VCaP (cell line): ENCODE data around the gene DDX17.

ENCODE experiments used
- H3K27ac ChIP-seq: fragments of 450-650 bp; 2 replicates; pipeline ENCODE4 v1.5.1; 2017
- TF ChIP-seq, protein P1 (sequence below): fragments of 450-650 bp; conservative IDR thresholded peaks from 2 replicates; pipeline ENCODE4 v1.5.1; 2017; ENCODE audit warnings: mild to moderate bottlenecking, moderate library complexity

The DDX17 gene

DNA sequence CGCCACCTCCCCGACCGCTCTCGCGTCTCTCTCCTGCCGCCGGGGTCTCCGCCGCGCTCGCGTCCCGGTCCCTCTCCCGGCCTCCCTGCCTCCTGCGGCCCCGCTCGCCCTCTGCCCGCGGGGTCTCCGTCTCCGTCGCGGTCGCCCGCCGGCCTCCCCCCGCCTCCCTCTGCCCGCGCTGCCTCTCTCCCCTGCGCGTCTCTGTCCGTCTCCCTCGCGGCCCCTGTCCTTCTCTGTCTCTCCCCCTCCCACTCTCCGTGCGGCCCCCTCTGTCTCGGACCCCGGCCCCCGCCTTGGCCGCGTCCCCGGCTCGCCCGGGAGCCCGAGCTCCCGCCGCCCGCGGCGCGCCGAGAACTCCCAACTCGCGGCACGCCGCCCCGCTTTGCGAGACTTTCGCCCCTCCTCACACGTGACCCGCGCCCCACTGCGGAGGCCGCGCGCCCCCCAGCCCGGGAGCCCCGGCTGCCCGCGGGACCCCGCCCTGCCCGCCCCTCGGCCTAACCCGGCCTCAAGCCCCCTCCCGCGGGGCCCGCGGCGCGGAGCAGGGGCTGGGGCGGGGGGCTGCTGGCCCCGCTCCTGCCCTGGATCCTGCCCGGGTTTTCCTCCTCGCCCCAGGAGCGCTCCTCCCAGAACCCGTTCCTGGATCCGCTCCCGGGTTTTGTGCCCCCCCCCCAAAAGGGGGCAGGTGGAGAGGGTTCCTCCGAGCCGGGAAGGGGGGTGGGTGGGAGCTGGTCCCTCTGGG, 50.4 kb downstream of the DDX17 start:
- no peak overlapping the region; the same call in 1 of the 2 replicates for H3K27ac ChIP-seq
- TF ChIP-seq, protein P1, sequence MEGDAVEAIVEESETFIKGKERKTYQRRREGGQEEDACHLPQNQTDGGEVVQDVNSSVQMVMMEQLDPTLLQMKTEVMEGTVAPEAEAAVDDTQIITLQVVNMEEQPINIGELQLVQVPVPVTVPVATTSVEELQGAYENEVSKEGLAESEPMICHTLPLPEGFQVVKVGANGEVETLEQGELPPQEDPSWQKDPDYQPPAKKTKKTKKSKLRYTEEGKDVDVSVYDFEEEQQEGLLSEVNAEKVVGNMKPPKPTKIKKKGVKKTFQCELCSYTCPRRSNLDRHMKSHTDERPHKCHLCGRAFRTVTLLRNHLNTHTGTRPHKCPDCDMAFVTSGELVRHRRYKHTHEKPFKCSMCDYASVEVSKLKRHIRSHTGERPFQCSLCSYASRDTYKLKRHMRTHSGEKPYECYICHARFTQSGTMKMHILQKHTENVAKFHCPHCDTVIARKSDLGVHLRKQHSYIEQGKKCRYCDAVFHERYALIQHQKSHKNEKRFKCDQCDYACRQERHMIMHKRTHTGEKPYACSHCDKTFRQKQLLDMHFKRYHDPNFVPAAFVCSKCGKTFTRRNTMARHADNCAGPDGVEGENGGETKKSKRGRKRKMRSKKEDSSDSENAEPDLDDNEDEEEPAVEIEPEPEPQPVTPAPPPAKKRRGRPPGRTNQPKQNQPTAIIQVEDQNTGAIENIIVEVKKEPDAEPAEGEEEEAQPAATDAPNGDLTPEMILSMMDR, result no peak

DNA sequence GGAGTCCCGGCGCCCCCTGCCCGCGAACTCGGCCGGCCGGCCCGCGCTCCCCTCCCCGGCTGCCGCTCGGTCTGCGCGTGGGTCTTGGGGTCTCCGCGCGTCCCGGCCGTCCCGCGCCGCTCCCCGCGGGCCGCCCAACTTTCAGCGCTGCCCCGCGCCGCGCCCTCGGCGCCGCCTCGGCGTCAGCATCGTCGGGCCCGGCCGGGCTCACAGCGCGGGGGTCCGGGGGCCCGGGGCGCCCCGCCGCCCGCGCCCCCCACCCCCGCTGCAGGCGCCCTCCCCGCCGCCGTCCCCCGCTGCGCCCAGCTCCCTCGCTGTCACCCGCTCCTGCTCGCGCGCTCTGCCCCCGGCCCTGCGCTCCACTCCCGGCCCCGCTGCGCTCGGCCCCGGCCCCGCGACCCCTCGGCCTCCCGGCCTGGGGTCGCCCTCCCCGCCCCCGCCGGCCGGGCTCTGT, 51.0 kb downstream of the DDX17 start, which contains the start of gene KCNJ4:
Gene KCNJ4 (minus strand): TSS at position 124 of the 454 bp plus-strand sequence. CDS start 27,067 bp downstream, outside the sequence.
- TF ChIP-seq, protein P1, result no peak
- H3K27ac ChIP-seq, result no peak within 1 kb of the TSS; the same call in 1 of the 2 replicates

DNA sequence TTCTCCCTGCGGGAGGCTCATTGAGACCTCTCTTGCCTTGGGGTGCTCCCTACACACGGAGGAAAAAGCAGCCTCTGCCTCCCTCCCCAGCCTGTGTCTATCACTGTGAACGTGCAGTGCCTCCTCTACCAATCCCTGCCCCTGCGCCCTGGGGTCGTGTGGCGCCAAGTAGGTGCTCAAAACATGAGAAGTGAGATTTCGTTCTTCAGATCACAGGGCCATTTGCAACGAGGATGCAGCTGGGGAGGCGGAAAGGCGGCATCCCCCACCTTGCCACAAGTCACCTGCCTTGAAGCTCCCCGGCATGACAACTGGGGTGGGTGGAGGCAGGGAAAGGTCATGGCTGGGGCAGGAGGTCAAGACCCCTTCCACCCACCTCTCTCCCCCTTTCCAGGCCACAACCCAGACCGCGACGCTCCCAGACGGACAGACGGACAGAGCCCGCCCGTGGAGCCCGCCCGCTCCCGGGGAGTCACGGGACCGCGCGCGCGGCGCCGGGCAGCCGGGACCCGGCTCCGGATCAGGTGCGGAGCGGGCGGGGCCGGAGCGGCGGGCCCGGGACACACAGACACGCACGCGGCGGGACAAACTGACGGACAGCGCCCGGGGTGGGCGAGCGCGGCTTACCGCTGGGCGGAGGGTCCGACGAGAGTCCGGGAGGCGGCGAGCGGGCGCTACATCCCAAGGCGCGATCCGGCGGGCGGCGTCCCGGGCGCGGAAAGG, 51.6 kb downstream of the DDX17 start:
- TF ChIP-seq, protein P1, result no peak
- no peak overlapping the region for H3K27ac ChIP-seq

DNA sequence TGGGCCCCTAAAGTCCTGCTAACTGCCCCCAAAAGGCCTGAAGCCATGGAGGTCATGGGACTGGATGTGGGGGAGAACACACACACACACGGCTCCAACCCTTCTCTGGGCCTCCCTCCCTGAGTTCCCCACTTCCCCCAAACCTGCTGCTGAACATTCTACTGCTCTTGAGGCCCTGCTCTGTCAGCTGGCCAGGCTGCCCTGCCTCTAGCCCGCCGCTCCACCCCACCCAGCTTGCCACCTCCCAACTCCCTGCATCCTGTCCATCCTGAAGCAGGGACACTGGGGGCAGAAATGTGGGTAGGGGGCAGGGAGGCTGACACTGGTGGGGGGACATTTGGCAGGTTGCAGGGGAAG, 52.1 kb downstream of the DDX17 start:
- no peak overlapping the region for H3K27ac ChIP-seq
- TF ChIP-seq, protein P1, result no peak

DNA sequence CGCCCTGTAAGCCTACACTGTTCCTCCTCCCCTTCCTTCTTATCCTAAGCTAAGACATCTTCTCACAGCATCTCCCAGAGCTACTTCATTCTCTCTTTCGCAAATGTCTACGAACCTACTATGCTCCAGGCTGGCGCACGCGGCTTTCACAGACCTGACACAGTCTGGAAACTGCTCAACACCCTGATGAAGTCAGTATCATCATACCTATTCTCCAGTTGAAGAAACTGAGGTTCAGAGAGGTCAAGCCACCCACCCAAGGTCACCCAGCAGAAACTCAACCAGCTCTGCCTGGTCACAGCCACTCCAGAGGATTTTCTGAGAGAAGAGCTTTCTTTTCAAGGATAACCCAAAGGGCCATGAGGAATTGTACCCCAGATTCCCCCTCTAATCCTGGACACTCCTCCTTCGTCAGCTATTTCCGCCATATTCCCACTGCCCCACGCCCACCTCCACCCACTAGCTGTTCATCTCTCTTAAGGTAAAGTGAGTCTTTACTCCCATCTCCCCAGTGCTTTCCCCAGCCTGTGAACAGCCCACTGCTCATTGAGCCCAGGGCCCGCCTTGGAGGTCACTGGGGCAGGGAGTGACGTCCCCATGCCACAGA, 52.9 kb downstream of the DDX17 start:
- no peak overlapping the region for H3K27ac ChIP-seq
- TF ChIP-seq, protein P1, result no peak

DNA sequence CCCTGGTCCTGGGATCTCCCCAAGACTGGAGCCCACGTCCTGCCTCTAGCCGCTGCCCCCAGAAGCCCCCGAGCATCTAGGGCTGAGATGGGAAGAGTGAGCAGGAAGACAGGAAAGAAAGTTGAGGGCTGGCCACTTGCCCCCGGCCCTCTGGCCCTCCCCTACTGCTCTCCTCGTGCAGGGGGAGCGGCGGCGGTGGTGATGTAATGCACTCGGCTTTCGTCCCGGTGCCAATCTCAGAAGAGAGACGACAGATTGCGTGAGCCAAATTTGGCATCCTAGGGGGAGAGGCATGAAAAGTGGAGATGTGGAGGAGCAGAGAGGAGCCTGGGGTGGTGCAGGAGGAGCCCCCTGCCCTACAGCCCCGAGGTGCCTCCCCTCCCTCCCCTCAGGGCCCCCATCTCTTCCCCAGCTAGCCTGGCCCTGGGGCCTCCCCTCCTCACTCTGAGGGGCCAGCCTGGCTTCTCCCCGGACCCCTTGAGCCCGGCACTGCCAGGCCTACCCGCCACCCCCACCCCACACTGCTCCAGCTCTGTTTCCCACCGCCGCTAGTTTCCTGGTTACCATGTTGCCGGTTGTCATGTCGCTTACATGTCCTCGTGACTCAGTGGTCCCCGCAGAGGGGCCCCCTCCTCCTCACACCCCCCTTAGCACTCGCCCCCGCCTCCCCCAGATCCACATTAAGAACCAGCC, 53.6 kb downstream of the DDX17 start:
- TF ChIP-seq, protein P1, result no peak
- no peak overlapping the region for H3K27ac ChIP-seq

DNA sequence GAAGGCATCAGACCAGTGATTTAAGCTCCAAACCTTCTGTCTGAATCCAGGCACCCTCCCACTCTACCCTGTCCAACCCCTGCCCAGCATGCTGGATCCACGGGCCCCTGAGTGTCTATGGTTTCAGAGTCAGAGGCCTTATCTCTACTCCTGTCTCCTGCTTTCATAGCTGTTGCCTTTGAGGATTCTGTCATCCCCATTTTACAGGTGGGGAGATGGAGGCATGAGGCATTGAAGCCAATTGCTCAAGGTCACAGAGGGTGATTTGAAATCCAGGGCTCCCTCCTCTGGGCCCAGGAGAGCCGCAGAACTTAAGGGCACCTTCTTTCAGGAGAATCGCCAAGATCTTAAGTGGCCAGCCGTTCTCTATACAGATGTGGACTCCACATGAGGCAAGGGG, 54.2 kb downstream of the DDX17 start:
- TF ChIP-seq, protein P1, result no peak
- no peak overlapping the region for H3K27ac ChIP-seq
